ENCODE data around the gene USE1.

Gene USE1

DNA sequence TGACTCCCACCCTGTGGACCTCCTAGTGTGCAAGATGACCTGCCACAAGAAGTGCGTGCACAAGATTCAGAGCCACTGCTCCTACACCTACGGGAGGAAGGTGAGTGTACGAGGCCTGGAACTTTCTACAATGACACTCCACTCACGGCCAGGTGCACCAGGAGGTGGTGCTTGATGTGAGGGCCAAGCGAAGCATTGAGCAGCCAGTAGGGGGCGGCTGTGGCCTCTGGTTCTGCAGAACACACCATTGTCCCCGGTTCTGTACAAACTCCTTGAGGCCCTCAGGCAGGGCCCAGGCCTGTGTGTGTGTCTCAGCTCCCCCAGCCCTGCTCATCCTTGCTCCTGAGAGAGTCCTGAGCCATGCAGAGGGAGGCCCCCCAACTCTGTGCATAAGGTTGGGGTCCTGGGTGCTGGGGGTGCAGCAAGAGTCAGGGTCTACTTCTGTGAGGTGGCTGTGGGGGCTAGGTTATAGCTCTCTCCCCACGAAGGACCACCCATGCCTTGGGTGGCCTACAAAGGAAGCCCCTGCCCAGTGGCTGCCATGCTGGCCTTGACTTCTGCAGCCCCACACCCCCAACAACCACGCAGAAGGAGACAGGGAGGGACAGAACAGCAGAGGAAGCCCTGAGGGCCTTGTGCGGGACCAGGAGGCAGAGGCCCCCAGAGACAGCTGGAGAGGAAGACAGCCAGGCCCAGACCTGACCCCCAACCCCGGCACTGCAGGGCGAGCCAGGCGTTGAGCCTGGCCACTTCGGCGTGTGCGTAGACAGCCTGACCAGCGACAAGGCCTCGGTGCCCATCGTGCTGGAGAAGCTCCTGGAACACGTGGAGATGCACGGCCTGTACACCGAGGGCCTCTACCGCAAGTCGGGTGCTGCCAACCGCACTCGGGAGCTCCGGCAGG, 9.7 kb upstream of the USE1 start:
- DNase-seq, result peak; percentile 62 to 72

GRCh38 chr19:17206736-17207581, 8.2 kb upstream of the USE1 start:
- no peak for DNase-seq

- DNase-seq, result peak; percentile 48 to 50
Measured at GRCh38 chr19:17209126-17210036, 5.8 kb upstream of the USE1 start.

DNA sequence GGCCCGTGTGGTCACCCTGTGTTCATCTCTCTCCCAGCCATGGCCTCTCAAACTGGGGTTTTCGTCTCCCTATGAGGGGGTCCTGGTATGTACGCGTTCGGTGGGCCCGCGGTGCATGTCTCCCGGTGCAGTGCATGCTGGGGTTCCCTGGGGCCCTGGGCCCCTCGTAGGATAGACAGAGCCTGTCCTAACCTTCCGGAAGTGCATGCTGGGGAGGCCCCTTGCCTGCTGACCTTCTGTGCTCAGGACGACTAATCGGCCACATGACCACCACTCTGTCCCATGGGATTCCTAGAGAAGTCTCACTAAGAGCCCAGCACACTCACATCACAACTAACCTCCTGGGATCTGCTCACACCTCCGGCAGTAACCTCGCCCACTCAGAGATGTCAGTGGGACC, 4.9 kb upstream of the USE1 start:
- no peak for DNase-seq

DNA sequence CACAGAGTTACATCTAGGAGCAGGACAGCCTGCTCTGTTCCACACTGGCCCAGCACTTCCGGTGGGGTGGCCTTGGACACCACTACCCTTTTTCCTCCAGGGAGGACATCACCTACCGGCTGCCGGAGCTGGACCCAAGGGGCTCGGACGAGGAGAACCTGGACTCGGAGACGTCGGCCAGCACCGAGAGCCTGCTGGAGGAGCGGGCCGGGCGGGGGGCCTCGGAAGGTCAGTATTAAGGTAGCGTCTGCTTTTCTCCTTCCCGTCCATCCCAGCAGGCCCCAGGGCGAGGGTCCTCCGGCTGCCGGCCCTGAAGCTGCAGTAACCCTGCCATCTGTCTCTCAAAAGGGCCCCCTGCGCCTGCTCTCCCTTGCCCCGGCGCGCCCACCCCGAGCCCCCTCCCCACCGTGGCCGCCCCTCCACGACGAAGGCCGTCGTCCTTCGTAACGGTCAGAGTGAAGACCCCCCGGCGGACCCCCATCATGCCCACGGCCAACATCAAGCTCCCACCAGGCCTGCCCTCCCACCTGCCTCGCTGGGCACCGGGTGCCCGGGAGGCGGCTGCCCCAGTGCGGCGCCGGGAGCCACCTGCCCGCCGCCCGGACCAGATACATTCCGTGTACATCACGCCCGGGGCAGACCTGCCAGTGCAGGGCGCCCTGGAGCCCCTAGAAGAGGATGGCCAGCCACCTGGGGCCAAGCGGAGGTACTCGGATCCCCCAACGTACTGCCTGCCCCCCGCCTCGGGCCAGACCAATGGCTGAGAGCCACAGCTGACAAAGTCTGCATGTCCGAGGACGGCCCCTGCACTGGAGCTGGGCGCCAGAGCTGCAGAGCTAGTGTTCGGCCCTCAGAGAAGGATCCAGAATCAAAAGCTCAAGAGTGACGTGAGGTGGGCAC, 3.4 kb upstream of the USE1 start:
- DNase-seq, result no peak

GRCh38 chr19:17213334-17213733, 1.8 kb upstream of the USE1 start:
- DNase-seq, result no peak

DNA sequence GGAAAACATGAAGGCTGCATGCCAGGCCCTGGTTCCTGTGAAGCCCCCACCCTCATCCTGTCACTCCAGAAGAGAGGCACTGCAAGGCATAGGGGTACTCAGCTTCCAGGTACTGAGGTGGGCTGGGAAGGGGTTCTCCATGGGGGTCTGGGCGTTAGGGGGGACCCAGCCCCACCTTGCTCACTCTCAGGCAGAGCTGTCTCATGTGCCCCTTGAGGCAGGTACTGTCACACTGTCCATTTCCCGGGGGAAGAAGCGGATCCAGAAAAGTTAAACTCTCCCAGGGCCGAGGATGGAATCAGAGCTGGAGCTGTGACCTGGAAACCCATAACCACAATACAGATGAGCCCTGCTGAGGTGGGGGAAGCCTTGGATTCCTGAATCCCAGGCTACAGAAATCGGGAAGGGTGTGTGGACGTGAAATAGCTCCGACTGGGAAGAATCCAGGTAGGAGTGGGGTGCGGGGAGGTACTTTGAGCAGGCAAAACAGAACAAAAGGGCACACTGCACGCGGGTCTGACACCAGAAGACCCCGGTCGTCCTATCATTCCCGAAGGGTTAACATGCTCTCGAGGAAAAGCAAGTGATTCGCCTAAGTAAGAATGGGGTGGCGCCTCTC, 540 bp upstream of the USE1 start:
- no peak for DNase-seq

- no peak for DNase-seq
Measured at GRCh38 chr19:17216058-17216670, 1.0 kb downstream of the USE1 start.

DNA sequence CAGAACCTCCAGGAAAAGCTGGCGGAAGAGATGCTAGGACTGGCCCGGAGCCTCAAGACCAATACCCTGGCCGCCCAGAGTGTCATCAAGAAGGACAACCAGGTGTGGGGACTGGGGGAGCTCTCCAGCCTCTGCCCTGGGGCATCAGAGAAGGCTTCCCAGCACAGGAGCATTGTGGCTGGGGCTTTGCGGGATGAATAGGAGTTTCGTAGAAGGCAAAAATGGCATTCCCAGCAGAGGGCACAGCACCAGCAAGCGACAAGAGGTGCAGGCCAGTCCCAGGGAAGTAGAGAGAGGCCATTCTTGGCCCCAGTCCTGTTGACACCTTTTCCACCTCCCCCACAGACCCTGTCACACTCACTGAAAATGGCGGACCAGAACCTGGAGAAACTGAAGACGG, 4.1 kb downstream of the USE1 start:
- no peak for DNase-seq

DNA sequence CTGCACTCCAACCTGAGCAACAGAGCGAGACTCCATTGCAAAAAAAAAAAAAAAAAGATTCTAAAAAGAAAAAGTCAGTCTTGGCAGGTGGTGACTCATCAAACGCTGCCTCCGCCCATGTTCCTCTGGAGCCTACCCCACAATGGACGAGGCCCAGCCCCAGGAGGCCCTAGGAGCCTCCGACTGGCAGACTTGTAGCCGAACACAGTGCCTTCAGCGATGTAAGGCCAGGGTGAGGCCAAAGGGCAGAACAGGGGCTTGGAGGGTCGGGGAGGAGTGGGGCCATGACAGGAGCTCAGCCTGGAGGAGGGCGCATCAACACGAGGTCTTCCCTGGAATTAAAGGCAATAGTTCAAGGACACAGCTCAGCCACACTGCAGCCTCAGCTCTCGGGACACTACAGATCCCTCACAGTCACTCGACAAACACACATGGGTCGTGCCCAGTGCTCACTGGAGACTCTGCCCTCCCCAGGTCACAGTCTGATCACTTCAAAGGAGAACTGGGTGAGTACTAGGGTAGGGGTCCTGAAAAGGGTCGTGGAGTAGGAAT, 5.1 kb downstream of the USE1 start:
- no peak for DNase-seq

DNA sequence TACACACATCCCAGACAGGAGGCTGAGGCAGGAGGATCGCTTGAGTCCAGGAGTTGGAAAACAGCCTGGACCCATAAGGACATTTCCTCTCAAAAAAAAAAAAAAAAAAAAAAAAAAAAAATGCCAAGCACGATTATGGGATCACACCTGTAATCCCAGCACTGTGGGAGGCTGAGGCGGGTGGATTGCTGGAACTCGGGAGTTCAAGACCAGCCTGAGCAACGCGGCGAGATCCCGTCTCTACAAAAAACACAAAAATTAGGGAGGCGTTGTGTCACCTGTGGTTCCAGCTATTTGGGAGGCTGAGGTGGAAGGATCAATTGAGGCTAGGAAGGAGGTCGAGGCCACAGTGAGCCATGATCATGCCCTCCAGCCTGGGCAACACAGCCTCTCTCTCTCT, 9.9 kb downstream of the USE1 start:
- no peak for DNase-seq

GRCh38 chr19:17226002-17226933, 11.1 kb downstream of the USE1 start, which contains the start of gene OCEL1:
Gene OCEL1, plus strand, starts transcription at chr19:17226226. Its CDS starts 22 bp downstream, at chr19:17226248.
- peak; percentile 97 for DNase-seq

DNA sequence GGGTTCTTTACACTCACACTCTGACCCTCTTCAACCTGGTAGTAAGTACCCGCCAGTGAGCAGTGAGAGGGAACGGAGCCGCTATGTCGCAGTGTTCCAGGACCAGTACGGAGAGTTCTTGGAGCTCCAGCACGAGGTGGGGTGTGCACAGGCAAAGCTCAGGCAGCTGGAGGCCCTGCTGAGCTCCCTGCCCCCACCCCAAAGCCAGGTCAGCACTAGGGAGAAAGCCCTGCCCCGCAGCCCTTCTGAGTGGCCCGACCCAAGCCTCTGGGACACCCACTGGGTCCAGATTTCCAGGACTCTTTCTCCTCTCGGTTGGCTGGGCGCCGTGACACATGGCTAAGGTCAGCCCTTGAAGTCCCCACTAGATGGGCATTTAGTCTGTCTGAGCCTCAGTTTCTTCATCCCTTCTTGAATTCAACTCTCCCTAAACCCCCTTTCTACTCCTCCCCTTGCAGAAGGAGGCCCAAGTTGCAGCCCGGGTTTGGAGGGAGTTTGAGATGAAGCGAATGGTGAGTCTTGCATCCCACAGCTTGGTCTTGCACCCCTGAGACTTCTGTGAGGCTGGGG, 12.7 kb downstream of the USE1 start:
- DNase-seq, result no peak

- no peak for DNase-seq
Measured at GRCh38 chr19:17229890-17230289, 14.7 kb downstream of the USE1 start.

- DNase-seq, result no peak
Measured at GRCh38 chr19:17232258-17232657, 17.1 kb downstream of the USE1 start.

DNA sequence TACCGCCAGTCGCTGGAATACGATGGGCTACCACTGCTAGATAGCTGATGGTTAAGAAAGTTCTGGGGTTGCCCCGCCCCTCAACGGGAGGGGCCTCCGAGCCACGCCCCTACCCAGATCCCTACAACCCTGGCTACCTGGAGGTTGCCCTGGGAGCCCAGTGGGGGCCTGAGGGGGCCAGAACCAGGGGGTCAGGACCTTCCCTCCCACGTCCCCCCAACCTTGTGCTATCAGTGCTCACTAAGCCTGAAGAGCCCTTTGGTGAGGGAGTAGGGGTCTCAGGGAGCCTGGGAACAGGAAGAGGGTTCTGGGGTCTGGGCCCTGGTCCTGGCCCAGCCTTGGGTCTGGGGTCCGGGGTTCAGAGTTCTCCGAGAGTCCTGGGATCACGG, 19.7 kb downstream of the USE1 start:
- peak; percentile 52 to 70 for DNase-seq

GRCh38 chr19:17235300-17235970, 20.3 kb downstream of the USE1 start:
- peak; percentile 76 to 81 for DNase-seq
